Neutrophil (primary cell): ENCODE measurements around the gene VAV1.

Source experiments
- H3K27ac ChIP-seq: fragments of 200-600 bp; sonication (generic); 2 replicates; pipeline ENCODE4 v1.5.1; 2016; ENCODE audit warnings: mild to moderate bottlenecking, moderate library complexity
- H3K27me3 ChIP-seq: fragments of 200-600 bp; sonication (generic); 2 replicates; pipeline ENCODE4 v1.6.0; 2016; ENCODE audit warnings: mild to moderate bottlenecking
- H3K36me3 ChIP-seq: fragments of 200-600 bp; sonication (generic); 2 replicates; pipeline ENCODE4 v1.5.1; 2017
- H3K4me1 ChIP-seq, 2 experiments: fragments of 200-600 bp in 1 of 2; sonication (generic) in 1 of 2; 1 replicate in 1 of 2; 2 replicates in 1 of 2; pipeline versions ENCODE4 v1.5.1 to v1.6.1; 2013 to 2016; ENCODE audit warnings: low read depth in 1 of 2, low read length in 1 of 2, mild to moderate bottlenecking in 1 of 2, moderate library complexity in 1 of 2; ENCODE audit not compliant: control insufficient read depth in 1 of 2, insufficient read depth in 1 of 2
- H3K4me3 ChIP-seq, 2 experiments: fragments of 200-600 bp in 1 of 2; sonication (generic) in 1 of 2; 1 replicate in 1 of 2; 2 replicates in 1 of 2; pipeline ENCODE4 v1.5.1; 2013 to 2016; ENCODE audit warnings: low read depth in 1 of 2, low read length in 1 of 2, mild to moderate bottlenecking in 1 of 2, moderate library complexity in 1 of 2
- H3K9me3 ChIP-seq: fragments of 200-600 bp; sonication (generic); 2 replicates; pipeline ENCODE4 v1.5.1; 2016
- CTCF ChIP-seq: fragments of 200-600 bp; sonication (generic); IDR thresholded peaks from 2 replicates; pipeline ENCODE4 v1.5.1; 2016; ENCODE audit warnings: antibody characterized with exemption

Gene VAV1

DNA sequence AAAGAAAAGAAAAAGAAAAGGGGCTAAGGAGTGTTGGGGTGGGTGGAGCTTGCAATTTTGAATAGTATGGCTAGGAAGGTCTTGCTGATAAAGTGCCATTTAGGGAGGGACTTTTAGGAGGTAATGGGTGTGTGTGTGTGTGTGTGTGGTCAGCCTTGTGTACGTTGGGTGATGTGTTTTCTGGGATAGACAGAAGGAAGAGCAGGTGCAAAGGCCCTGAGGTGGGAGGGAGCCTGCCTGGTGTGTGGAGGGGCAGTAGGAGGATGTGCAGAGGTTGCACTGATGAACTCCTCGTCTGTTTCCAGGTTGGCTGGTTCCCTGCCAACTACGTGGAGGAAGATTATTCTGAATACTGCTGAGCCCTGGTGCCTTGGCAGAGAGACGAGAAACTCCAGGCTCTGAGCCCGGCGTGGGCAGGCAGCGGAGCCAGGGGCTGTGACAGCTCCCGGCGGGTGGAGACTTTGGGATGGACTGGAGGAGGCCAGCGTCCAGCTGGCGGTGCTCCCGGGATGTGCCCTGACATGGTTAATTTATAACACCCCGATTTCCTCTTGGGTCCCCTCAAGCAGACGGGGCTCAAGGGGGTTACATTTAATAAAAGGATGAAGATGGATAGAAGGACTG is 84.4 kb downstream of the VAV1 start:
- Histone ChIP-seq H3K36me3 (peaks cover 68% of the 10 kb centered on the region), H3K27me3 (no peaks in the 10 kb centered on the region), H3K9me3 (no peaks in the 10 kb centered on the region), H3K4me3 (no peak overlapping the region), H3K4me1 (no peaks in the 10 kb centered on the region), H3K27ac (peak overlapping the region; percentile 20)
- no peak for TF ChIP-seq CTCF

GRCh38 chr19:6861683-6862286 is 89.3 kb downstream of the VAV1 start:
- no peaks in the 10 kb centered on the region for H3K27me3 ChIP-seq
- H3K4me1 ChIP-seq, result peaks cover 16 to 23% of the 10 kb centered on the region in 2 experiments
- H3K9me3 ChIP-seq, result no peaks in the 10 kb centered on the region
- H3K27ac ChIP-seq, result peak overlapping the region; percentile 7
- no peak overlapping the region for H3K4me3 ChIP-seq
- no peak for TF ChIP-seq CTCF
- peaks cover 20% of the 10 kb centered on the region for H3K36me3 ChIP-seq

DNA sequence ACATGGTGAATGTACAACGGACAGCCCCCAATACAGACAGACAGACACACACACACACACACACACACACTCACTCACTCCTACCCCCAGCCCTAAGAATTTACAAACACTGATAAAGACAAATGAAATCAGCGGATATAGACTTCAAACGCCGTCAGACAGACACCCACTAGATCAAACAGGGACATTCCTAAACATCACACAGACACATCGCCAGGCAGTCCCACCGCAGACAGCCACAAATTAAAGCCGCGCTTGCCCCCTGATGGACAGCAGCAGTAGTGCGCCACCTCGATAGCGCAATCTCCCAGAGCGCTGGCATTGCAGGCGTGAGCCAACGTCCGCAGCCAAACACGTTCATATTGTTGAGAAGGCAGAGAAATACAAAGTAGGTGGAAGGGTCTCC is 90.2 kb downstream of the VAV1 start:
- H3K4me3 ChIP-seq, result peak overlapping the region; percentile 42 to 61
- peak; percentile 96 for TF ChIP-seq CTCF
- H3K27ac ChIP-seq, result peak overlapping the region; percentile 70

GRCh38 chr19:6864325-6864940 is 91.9 kb downstream of the VAV1 start:
- no peak for TF ChIP-seq CTCF
- Histone ChIP-seq H3K36me3 (no peaks in the 10 kb centered on the region), H3K4me1 (peaks cover 43 to 49% of the 10 kb centered on the region in 2 experiments)

More for the DNA sequence above, 90.2 kb downstream of the VAV1 start:
- Histone ChIP-seq H3K9me3 (no peaks in the 10 kb centered on the region), H3K27me3 (no peaks in the 10 kb centered on the region), H3K36me3 (peaks cover 11% of the 10 kb centered on the region), H3K4me1 (peaks cover 25 to 32% of the 10 kb centered on the region in 2 experiments)

GRCh38 chr19:6865849-6866248 is 93.3 kb downstream of the VAV1 start:
- Histone ChIP-seq H3K27me3 (no peaks in the 10 kb centered on the region), H3K9me3 (no peaks in the 10 kb centered on the region), H3K4me3 (no peak overlapping the region), H3K27ac (no peak overlapping the region), H3K36me3 (no peaks in the 10 kb centered on the region), H3K4me1 (peaks cover 44 to 51% of the 10 kb centered on the region in 2 experiments)
- no peak for TF ChIP-seq CTCF

More at GRCh38 chr19:6864325-6864940, 91.9 kb downstream of the VAV1 start:
- Histone ChIP-seq H3K27ac (no peak overlapping the region), H3K27me3 (no peaks in the 10 kb centered on the region), H3K4me3 (no peak overlapping the region), H3K9me3 (no peaks in the 10 kb centered on the region)
